ELR (cell line): ENCODE data around the gene TBC1D10A.
A peak's percentile ranks its signal among the peaks of the same experiment; 100 is the strongest.

Source experiments
- DNase-seq: peaks from one replicate; pipeline ENCODE4 v3.0.0-alpha.2; 2015; ENCODE audit warnings: low read depth

The TBC1D10A gene

GRCh38 chr22:30326706-30327362 is at the start of gene TBC1D10A:
Gene TBC1D10A, minus strand, starts transcription at chr22:30326941. Its CDS starts 60 bp downstream, at chr22:30326881.
- peak; percentile 91 for DNase-seq

GRCh38 chr22:30375312-30375849 is 48.6 kb upstream of the TBC1D10A start:
- no peak for DNase-seq

GRCh38 chr22:30373331-30374325 is 46.9 kb upstream of the TBC1D10A start:
- DNase-seq, result no peak

GRCh38 chr22:30372915-30373314 is 46.2 kb upstream of the TBC1D10A start:
- DNase-seq, result no peak

GRCh38 chr22:30371981-30372380 is 45.2 kb upstream of the TBC1D10A start:
- no peak for DNase-seq

GRCh38 chr22:30371321-30371720 is 44.6 kb upstream of the TBC1D10A start:
- no peak for DNase-seq

GRCh38 chr22:30370641-30371230 is 44.0 kb upstream of the TBC1D10A start:
- DNase-seq, result no peak

- no peak for DNase-seq
These were observed 41.7 kb upstream of the TBC1D10A start for GRCh38 chr22:30368420-30368819.

- no peak for DNase-seq
These were observed 39.1 kb upstream of the TBC1D10A start for GRCh38 chr22:30365891-30366290.

- DNase-seq, result peak; percentile 10
These were observed 36.0 kb upstream of the TBC1D10A start for GRCh38 chr22:30362651-30363281.

GRCh38 chr22:30361916-30362650 is 35.3 kb upstream of the TBC1D10A start:
- DNase-seq, result no peak

- no peak for DNase-seq
These were observed 31.8 kb upstream of the TBC1D10A start for GRCh38 chr22:30358541-30358940.

GRCh38 chr22:30357650-30358215 is 31.0 kb upstream of the TBC1D10A start:
- DNase-seq, result no peak

GRCh38 chr22:30357236-30357570 is 30.5 kb upstream of the TBC1D10A start:
- DNase-seq, result no peak

GRCh38 chr22:30356449-30357235 is 29.9 kb upstream of the TBC1D10A start, which contains the start of the genes CCDC157 and SF3A1:
Gene CCDC157, plus strand, starts transcription at chr22:30357007. Its CDS starts 8,994 bp downstream, at chr22:30366001.
Gene SF3A1, minus strand, starts transcription at chr22:30356894. Its CDS starts 102 bp downstream, at chr22:30356792.
- peak; percentile 93 for DNase-seq

GRCh38 chr22:30354644-30355043 is 27.9 kb upstream of the TBC1D10A start:
- peak; percentile 34 for DNase-seq

GRCh38 chr22:30351226-30351625 is 24.5 kb upstream of the TBC1D10A start:
- DNase-seq, result peak; percentile 71

GRCh38 chr22:30348809-30349208 is 22.1 kb upstream of the TBC1D10A start:
- no peak for DNase-seq

GRCh38 chr22:30348404-30348803 is 21.7 kb upstream of the TBC1D10A start:
- DNase-seq, result no peak
